Measurements from ENCODE around the gene MT1X. TPM values are rescaled to one million over a fixed set of nuclear protein-coding genes. Genes with fewer than 3 reads are reported as not detected.

Gene MT1X
- total RNA-seq, 1 experiment from 2014 or later = 328 TPM

GRCh38 chr16:56677474-56677873, 4.8 kb upstream of the MT1X start:
- POLR2A ChIA-PET = interaction anchor here (0.8 kb wide), 1 partner anchor 37 kb away, joined by 3 read pairs; no protein-coding TSS in a partner anchor
- Mint-ChIP-seq H3K4me1 (peaks cover 55% of the 10 kb centered on the region), H3K36me3 (no peaks in the 10 kb centered on the region), H3K27me3 (ENCODE audit: low read depth) (peaks cover 35% of the 10 kb centered on the region), H3K9me3 (no peaks in the 10 kb centered on the region), H3K27ac (no peak overlapping the region; the same call in 1 of the 2 replicates), H3K4me3 (no peak overlapping the region)
- no peak for TF ChIP-seq FOXP4 (CRISPR knock-in tag; IDR thresholded peaks at IDR 0.05)
- no peak for TF ChIP-seq NFYB (CRISPR knock-in tag; conservative IDR thresholded peaks at IDR 0.05; ENCODE audit: low read depth)
- TF ChIP-seq FOXK1 (CRISPR knock-in tag; IDR thresholded peaks at IDR 0.05) = no peak
- TF ChIP-seq SMAD4 (CRISPR knock-in tag; IDR thresholded peaks at IDR 0.05) = no peak
- DNase-seq (ENCODE audit: low spot score) (no peak), ATAC-seq (no peak)
- CTCF ChIA-PET = interaction anchor here (3.5 kb wide), 1 partner anchor 24 kb away, joined by 14 read pairs; no protein-coding TSS in a partner anchor

GRCh38 chr16:56679078-56679730, 3.1 kb upstream of the MT1X start:
- H3K4me1 Mint-ChIP-seq = peaks cover 63% of the 10 kb centered on the region
- H3K27me3 Mint-ChIP-seq (ENCODE audit: low read depth) = peaks cover 25% of the 10 kb centered on the region
- H3K27ac Mint-ChIP-seq = no peak overlapping the region
- CTCF ChIA-PET = interaction anchor here (3.5 kb wide), 1 partner anchor 22 kb away, joined by 14 read pairs; no protein-coding TSS in a partner anchor
- H3K4me3 Mint-ChIP-seq = no peak overlapping the region
- ATAC-seq = no peak
- POLR2A ChIA-PET = interaction anchor here (1.0 kb wide), 1 partner anchor 54 kb away, joined by 3 read pairs; no protein-coding TSS in a partner anchor
- H3K36me3 Mint-ChIP-seq = peaks cover 12% of the 10 kb centered on the region; the same call in 1 of the 2 replicates
- no peak for DNase-seq (ENCODE audit: low spot score)
- H3K9me3 Mint-ChIP-seq = no peaks in the 10 kb centered on the region
- TF ChIP-seq JUN (CRISPR knock-in tag; IDR thresholded peaks at IDR 0.05) = no peak
- TF ChIP-seq NR2C2 (CRISPR knock-in tag; IDR thresholded peaks at IDR 0.05) = no peak
- TF ChIP-seq E2F5 (CRISPR knock-in tag; IDR thresholded peaks at IDR 0.05) = no peak
- no peak for TF ChIP-seq TEAD1 (CRISPR knock-in tag; IDR thresholded peaks at IDR 0.05)
- TF ChIP-seq HMGXB4 (CRISPR knock-in tag; IDR thresholded peaks at IDR 0.05) = no peak
- TF ChIP-seq TP53 (CRISPR knock-in tag; IDR thresholded peaks at IDR 0.05) = no peak
- TF ChIP-seq PRDM15 (CRISPR knock-in tag; IDR thresholded peaks at IDR 0.05) = no peak
- TF ChIP-seq SP1 (CRISPR knock-in tag; conservative IDR thresholded peaks at IDR 0.05) = no peak
- no peak for TF ChIP-seq AR (CRISPR knock-in tag; IDR thresholded peaks at IDR 0.05)
- no peak for TF ChIP-seq STAT6 (CRISPR knock-in tag; conservative IDR thresholded peaks at IDR 0.05; ENCODE audit: low read depth)
- TF ChIP-seq IRF2 (CRISPR knock-in tag; IDR thresholded peaks at IDR 0.05; ENCODE audit: borderline replicate concordance, low read depth) = no peak
- TF ChIP-seq CBFB (CRISPR knock-in tag; IDR thresholded peaks at IDR 0.05; ENCODE audit: low read depth) = no peak
